Neural cell (in vitro differentiated cells): Measurements from ENCODE around the gene L3MBTL1.

Experiments used
- CTCF ChIP-seq: fragments of 450-650 bp; IDR thresholded peaks from 2 replicates; pipeline ENCODE4 v1.5.1; 2014; ENCODE audit warnings: antibody characterized with exemption, mild to moderate bottlenecking, moderate library complexity; ENCODE audit not compliant: poor library complexity, severe bottlenecking
- MXI1 ChIP-seq: fragments of 450-650 bp; conservative IDR thresholded peaks from 2 replicates; pipeline ENCODE4 v1.6.1; 2014; ENCODE audit warnings: antibody characterized with exemption, mild to moderate bottlenecking; ENCODE audit not compliant: poor library complexity, severe bottlenecking

- TF ChIP-seq MXI1 (no peak), CTCF (no peak)
Observed at GRCh38 chr20:43569282-43569681, 61.8 kb downstream of the L3MBTL1 start.
